Measurements from ENCODE around the gene QSOX1.

Gene QSOX1

DNA sequence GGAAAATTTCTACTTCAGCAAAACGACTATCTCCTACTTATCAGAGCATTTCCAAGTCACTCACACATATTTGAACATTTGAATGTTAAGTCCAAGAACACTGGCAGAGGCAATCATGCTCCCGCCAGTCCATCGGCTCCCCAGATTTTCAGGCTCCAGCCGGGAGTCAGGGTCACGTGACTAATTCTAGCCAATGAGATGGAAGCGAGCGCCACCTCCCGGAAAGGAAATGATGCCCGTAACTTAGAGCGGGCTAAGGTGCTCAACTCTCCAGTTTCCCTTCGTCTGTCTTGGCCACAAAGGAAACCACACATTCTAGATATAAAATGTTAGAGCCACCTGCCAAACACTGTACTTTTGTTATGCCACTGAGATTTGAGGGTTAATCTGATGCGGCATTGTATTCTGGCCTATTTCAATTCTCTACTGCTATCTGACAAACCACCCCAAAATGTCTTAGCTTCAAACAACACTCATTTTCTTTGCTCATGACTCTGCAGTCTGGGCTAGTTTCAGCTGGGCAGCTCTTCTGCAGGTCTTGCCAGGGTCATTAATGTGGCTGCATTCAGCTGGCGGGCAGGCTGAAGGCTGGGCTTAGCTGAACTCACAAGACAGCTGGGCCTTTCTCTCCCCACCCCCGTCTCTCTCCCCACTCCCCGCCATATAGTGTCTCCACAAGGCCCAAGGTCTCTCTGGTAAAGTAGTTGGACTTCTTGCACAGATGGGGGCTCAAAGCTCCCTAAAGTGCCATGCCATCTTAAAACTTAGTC, 58.9 kb downstream of the QSOX1 start:
- peak in 1 of 3 experiments; percentile 49 for DNase-seq (ENCODE audit: low read depth in 3 of 3)

DNA sequence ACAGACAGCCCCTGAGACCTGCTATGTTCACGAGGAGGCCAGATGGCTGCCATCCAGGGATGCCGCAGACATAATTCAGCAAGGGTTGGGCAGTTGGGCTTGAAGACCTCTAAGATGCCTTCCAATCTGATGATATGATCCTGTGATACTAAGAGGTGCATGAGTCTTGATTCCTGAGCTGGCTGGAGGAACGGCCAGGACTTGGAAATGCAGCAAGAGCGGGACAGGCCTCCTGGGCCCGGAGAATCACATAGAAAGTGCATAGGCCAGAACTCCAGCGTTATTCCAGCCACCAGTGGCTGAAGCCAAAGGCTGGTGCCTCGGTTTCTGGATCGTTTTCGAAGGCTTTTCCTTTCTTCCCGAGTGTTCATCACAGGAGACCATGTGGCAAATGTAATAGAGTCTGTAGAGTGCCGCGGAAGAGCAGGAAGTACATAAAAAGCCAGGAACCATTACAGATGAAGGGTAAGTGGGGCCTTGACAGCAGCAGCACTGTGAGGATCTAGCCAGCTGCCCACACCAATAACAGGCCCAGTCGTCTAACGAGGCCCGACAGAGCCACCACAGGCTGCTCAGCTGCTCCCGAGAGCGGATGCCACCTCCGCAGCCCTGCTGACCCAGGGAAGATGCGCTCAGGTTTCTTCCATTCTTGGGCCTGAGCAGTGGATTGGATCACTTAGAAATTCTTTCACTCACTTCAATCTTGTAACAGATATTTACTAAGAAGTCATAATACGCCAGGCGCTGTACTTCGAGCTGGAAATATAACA, 61.4 kb downstream of the QSOX1 start:
- DNase-seq (ENCODE audit: low read depth in 3 of 3), result no peak

DNA sequence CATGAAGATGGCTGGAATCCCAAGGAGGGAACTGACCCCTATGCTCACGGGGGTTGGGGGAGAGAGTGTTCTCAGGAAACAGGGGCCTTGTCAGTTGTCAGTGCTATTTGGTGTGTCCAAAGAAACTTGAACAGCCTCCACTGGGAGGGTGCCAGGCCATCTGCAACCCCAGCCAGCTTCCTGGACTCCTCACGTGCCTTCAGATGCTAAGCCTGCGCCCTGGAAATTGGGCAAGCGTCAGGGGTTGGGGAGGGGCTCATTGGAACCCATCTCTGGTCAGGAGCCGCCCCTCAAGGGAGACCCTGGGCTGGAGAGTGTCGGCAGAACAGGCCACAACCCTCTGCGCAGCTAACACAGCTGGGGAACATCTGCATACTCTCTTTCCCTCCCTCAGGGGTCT, 62.3 kb downstream of the QSOX1 start:
- DNase-seq (ENCODE audit: low read depth in 3 of 3), result no peak

DNA sequence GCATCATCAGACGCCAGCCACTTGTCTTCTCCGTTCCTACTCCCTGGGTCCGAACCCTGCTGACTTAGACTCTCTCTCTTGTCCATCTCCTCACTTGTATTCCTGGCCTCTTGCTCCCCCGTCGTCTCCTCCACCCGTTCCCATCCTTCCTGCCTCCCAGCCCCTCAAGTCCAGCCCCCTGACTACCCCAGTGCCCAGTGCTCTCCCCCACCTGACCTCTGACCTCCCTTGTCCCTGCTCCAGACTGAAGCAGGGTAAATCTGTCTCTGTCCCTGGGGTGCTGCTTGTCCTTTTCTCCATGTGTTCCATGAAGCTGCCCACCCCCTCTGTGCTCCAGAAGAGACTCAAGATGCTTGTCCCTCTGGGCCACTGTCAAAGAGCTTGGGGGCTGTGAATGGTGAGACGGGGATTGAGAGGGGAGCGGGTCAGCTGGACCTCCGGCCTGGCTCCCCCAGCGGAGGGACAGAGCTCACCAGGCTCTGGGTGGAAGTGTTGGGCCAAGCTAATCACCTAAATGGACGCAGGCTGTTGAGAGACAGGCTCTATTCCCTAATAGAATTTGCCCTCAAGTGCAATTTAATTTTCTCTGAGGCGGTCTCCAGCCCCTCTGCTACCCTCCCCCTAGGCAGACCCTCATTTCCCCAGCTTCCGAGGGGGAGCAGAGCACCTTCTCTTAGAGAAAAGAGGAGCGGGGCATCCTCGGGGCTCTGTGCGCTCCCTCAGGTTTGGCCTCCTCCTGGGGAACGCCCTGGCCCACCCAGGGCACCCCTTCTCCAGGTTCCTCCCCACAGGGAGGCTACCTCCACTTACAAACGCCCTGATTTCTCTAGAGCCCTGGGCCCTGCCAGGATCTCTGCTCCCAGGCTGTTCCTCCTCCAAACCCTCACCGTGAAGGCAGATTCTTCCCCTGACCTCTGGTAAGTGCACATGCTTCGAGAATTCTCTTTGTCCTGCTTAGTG, 64.4 kb downstream of the QSOX1 start:
- DNase-seq (ENCODE audit: low read depth in 3 of 3), result no peak

DNA sequence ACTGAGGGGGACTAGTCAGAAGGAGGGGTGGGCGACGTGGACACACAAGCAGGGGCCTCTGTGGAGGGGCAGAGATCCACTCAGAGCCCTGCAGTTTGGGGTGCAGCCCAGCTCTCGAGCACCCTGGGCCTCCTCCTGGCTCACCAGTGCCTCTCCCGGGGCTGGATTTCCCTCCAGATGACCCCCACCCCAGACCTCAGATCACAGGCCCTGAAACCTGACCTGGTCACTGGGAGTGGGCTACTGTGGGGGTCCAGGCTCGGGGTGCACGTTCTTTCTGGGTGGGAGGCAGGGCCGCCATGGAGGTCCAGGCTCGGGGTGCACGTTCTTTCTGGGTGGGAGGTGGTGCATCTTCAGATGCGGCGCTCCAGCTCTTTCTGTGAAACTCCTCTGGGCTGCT, 65.1 kb downstream of the QSOX1 start:
- no peak for DNase-seq (ENCODE audit: low read depth in 3 of 3)

DNA sequence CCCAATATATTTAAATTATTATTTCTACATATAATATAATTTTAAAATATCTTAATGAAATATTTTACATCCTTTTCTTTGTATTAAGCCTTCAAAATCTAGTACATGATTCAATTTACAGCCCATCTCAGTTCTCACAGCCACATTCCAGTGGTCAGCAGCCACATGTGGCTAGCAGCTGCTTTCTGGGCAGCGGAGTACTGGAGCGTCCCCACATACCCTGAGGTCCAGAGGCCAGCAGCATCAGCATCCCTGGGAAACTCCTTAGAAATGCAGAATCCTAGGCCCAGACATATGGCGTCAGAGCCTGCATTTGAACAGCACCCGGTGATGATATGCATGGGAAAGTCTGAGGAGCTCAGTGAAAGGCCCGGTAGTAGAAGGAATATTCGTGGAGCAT, 66.8 kb downstream of the QSOX1 start:
- no peak for DNase-seq (ENCODE audit: low read depth in 3 of 3)

DNA sequence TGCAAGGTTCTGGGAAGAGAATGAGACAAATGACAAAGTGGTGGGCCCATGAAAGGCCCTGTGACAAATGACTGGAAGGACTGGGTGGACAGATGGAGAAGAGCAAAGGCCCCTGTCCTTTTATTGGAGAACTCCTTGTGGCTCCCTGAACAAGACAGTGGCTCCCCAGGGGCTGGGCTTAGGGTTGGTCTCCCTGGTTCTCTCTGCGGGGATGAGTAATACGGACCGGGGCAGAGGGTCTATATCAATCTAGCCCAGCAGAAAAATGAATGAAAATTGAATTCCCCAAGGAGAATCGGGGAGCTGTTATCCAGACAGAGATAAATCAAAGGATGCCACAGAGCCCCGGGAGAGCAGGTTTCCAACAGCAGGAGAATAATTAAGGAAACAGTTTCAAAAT, 70.2 kb downstream of the QSOX1 start:
- no peak for DNase-seq (ENCODE audit: low read depth in 3 of 3)

DNA sequence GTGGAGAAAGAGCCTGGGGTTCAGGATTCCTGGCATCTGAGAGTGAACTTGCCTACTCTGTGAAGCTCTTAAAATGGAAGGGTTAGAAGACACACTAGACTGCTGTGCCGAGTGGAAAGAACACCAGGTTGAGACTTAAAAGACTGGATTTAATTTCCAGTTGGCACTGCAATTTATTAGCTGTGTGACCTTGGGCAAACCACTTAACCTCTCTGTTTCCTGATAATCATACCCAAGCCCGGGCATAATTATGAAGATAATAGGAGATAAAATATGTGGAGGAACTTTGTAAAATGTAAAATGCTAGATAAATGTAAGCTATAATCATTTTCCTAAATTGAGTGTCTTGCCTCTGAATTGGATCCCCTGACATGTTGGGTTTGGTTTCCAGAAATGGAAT, 70.7 kb downstream of the QSOX1 start:
- no peak for DNase-seq (ENCODE audit: low read depth in 3 of 3)

DNA sequence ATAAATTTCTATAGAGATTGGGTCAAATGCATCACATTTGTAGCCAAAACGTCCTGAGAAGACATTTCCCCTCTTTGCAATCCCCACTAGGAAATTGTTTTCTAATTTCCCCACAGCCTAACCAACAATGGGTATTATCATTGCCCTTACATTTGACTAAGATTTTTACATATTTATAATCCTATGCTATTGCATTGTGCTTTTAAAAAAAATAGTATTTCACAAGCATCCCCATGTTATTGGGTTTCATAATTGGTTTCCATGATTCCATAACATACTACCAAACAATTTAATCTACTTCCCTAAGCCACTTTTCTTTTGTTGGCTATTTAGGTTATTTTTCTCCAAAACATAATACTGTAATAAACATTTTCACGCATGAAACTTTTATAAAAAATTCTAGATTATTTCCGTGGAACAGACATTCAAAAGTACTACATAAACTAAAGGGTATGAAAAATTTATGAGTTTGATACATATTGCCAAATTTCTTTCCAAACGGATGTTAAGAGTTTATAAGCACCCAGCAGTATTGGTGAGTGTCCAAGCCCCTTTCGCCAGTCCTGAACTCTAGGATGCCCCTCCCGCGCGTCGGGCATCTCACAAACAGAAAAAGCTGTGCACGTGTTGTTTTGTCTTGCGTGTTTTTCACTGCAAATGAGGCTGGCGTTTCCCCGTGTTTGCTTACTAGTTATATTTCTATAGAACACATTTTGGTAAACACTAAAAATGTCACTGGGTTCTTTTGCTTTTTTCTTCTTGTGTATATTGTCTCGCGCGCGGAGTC, 73.4 kb downstream of the QSOX1 start:
- no peak for DNase-seq (ENCODE audit: low read depth in 3 of 3)

DNA sequence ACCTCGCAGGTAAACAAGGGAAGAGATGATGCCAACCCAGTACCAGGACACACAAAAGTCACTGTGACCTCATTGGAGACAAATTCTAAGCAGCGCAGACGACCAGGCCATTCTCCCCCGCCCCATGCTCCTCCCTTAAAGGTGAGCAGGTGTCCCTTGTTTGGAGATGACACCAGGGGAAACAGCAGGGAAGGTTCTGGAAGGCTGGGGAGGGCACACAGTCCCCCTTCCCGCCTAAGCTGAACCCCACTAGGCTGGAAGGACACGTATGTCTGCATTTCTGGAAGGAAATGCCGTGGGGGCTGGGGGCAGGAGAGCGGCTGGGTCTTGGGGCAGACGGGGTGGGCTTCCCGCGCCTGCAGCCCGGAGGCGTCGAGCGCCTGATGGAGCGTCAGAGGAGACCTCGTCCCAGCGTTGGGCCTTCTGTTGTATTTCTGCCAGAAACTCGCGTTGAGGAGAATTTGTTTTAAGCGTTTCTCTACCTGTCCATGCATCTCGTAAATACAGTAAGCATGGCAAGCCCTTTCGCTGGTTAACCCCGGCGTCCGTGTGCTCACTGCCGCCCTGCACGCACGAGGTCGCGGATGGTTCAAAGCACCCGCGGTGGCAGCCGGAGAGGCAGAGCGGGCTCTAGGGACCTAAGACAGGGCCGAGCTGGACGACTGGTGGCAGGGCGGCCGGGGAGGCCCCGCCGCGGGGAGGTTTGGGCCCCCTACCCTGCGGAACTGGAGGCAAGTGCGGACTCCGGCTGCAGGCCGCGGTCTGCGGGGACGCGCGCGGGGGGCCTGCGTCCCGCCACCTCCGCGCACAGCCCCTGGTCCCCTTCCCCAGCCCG, 74.2 kb downstream of the QSOX1 start:
- no peak for DNase-seq (ENCODE audit: low read depth in 3 of 3)

DNA sequence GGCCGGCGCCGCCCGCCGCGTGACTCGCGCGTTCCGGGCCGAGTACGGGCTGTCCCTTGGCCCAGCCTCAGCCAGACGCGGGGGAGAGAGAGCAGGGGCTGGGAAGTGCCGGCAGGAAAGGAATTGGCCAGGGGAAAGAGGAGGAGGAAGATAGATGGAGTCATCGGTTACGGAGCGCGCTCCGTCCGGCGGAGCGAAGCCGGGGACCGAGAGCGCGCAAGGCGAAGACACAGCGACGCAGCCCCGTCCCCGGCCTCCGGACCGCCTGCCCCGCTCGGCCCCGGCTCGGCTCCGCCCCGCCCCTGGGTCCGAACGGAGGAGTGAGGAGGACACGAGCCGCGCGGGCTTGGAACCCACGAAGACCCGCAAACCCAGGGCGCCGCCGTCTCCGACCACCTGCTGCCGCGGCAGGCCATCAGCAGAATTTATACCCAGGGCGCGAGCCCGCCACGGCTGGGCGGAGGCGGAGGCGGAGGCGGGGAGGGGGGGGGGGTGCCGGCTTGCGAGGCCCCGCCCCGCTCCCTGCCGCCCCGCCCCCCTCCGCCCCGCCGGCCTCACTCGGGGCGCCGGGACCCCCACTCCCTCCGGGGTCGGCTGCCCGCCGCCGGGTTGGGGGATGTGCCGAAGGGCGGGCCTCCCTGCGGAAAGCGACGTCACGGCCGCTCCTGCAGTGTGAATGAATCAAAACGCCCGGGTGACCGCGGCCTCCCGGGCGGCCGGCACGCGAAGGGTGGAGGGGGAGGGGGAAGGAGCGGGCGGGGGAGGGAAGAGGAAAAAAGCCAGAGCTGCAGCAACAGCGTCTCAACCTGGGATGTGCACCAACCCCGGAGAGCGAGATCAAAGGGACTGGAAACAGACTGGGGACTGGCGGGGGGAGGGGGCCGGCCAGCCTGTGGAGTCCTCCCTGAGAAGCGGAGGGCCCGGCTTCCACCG, 75.1 kb downstream of the QSOX1 start, which contains the start of gene LHX4:
Gene LHX4, plus strand, starts transcription at position 782 of the 933 bp plus-strand sequence. CDS start 266 bp downstream, outside the sequence.
- DNase-seq (ENCODE audit: low read depth in 3 of 3), result no peak

DNA sequence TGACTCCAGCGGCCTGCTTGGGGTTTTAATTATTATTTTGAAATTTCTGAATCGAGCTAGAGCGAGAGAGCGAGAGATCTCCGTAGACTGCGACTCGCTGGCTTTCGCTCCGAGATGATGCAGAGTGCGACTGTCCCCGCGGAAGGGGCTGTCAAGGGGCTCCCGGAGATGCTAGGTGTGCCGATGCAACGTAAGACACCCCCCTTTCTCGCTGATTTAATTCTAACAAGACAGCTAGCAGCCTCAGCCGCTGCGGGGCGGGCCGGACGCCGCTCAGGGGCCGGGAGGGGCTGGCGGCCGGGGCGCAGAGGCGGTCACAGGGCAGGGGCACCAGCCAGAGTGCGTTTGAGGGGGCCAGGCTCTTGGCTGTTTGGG, 75.7 kb downstream of the QSOX1 start:
- no peak for DNase-seq (ENCODE audit: low read depth in 3 of 3)

DNA sequence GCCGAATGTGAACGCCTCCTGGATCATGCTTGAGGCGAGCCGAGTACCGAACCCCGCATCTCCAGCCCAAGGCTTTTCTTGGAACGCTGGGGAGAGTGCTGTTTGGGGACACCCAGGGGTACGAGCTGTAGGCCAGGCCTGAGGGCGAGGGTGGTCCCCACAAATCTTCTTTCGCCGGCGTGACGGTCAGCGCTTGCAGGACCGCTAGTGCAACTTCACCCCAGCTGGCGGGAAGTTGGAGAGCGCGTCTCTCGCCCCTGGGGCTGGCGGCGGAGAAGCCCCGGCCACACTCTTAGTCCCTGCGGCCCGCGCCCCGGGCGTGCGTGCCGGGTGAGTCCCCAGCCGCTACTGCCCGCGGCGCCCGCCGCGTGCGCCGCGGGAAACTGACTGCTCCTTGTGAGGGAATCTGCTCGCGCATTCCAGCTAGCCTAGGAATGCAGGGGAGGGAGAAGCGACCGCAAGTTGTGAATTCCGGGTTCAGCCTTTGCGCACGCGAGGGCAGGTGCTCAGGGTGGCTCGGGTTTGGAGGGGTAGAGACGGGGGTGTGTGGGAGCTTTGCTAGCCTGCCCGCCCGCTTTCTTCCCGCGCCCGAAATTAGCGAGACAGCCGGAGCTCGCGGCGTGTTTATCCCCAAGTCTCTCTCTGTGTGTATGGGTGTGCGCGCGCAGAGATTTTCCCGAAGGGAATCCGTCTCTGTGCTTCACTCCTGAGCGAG, 76.3 kb downstream of the QSOX1 start:
- no peak for DNase-seq (ENCODE audit: low read depth in 3 of 3)

DNA sequence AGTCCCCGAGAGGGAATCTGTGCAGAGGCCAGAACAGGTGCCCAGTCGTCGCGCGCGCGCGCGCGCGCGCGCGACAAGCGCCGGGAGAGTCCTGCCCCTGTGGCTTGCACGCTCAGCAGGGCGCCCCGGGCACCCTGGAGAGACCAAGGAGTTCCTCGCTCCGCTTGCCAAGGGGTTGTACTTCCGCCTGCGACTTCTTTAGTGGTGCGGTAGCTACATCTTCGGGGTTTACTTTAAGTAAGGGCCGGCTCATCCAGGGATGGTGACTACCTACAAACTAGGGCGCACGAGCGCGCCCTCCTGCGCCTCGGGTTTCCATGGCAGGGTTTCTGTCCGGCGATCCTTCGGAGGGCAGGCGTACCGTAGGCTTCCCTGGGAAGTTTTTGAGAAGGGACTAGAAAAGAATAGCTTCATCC, 76.8 kb downstream of the QSOX1 start:
- no peak for DNase-seq (ENCODE audit: low read depth in 3 of 3)

DNA sequence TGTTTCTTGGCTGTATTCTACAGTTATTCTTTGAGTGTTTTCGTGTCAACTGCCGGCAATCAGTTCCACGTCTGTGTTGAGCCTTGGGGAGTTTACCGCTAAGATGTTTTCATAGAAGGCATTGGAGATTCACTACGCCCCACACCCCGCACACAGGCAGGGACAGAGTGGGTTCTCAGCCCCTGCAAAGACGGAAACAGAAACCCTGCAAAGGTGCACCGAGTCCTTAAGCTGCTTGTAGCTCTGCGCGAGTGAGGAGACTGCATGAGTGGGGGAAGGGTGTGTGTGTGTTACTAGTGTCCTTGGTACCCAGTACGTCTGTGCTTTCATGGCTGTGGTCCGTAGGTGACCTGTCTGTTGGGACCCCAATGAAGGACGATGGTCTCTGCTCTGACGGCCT, 77.3 kb downstream of the QSOX1 start:
- DNase-seq (ENCODE audit: low read depth in 3 of 3), result no peak

DNA sequence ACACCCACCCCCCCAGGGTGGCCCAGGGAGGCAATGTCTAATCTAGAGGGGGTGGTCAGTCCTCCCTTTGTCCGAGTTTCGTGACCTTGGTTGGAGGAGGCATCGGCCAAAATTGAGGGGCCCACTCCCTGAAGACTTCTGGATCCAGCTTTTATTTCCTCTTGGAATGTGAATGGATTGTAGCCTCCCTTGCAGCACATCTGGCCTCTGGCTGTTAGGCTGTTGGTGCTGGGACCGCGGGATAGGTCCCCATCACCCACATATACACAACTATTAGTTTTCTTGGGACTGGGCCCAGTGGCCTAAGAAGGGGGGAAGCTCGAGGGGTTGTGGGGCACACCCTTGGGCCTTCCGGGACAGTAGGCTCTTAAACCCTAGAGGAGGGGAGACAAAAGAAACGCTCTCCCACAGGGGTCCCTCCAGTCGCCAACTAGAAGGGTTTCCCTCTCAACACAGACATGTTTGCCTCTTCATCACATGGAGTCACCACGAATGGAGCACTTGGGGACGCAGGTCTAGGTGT, 77.9 kb downstream of the QSOX1 start:
- DNase-seq (ENCODE audit: low read depth in 3 of 3), result no peak

DNA sequence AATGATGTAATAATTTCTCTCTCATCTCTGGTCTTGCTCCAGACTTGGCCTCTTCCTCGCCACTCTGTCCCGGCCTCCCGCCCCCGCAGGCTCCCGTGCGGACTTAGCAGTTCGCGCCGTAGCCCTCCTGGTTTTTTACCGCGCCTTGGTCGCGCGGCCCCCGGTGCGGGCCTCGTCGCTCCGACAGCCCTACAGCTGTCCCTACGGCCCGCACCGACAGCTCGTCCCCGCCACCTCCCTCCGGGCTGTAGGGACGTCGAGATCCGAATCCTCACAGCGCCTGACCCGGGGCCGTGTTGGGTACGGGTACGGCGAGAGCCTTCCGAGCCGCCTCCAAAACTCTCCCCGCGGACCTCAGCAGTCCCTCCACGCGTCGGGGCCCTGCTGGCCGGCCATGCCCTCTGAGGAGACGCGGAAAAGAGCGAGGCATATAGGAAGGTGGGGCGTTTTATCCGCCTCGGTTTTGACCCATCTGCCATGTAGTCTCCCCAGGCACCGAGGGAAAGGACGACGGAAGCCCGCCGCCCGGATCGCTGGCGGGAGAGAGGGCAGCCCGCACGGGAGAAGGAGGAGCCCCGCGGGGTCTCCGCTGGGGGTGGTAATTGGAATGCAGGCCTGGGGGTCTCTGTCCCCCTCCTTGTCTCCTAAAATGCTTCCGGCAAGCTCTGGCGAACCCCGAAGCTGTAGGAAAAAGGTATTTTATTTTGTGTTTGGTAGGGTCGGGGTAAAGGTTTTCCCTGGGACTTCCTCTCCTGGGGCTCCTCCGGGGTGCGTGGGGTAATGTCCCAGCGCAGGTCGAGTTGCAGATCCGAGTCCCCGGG, 78.7 kb downstream of the QSOX1 start:
- DNase-seq (ENCODE audit: low read depth in 3 of 3), result no peak

All from stimulated activated CD4-positive, alpha-beta T cell treated with anti-CD3 and anti-CD28 coated beads, TNF-alpha, amount 100 ng/mL, for 24 hours (primary cell).